HepG2 (cell line): Measurements from ENCODE around the gene DNALI1. TPM values are rescaled to one million over a fixed set of nuclear protein-coding genes. Genes with fewer than 3 reads are reported as not detected.
A peak's percentile ranks its signal among the peaks of the same experiment; 100 is the strongest.

ENCODE experiments used
- ARID5B ChIP-seq: IDR thresholded peaks from 2 replicates; pipeline ENCODE4 v1.4.0; 2020; ENCODE audit warnings: mild to moderate bottlenecking, missing genetic modification reagents
- ARNTL ChIP-seq: sonication (generic); formaldehyde crosslinking; IDR thresholded peaks from 2 replicates; pipeline ENCODE4 v1.4.0; 2020; ENCODE audit warnings: mild to moderate bottlenecking, missing genetic modification reagents
- CEBPB ChIP-seq: IDR thresholded peaks from 2 replicates; pipeline ENCODE4 v1.6.1; 2011; ENCODE audit warnings: low read depth, low read length, improper control_type of control experiment, borderline replicate concordance
- HMG20B ChIP-seq: conservative IDR thresholded peaks from 2 replicates; pipeline ENCODE4 v1.6.1; 2016; ENCODE audit warnings: missing genetic modification reagents, missing compliant biosample characterization
- PAF1 ChIP-seq: IDR thresholded peaks from 2 replicates; pipeline ENCODE4 v1.6.1; 2016; ENCODE audit warnings: missing genetic modification reagents, missing compliant biosample characterization
- PREB ChIP-seq: sonication (generic); formaldehyde crosslinking; IDR thresholded peaks from 2 replicates; pipeline ENCODE4 v1.4.0; 2020; ENCODE audit warnings: missing genetic modification reagents
- SMAD3 ChIP-seq: sonication (generic); formaldehyde crosslinking; IDR thresholded peaks from 2 replicates; pipeline ENCODE4 v1.4.0; 2020; ENCODE audit warnings: missing genetic modification reagents
- SNRNP70 ChIP-seq: fragments of 200-400 bp; formaldehyde crosslinking; IDR thresholded peaks from 2 replicates; pipeline ENCODE4 v1.6.1; 2017; ENCODE audit warnings: mild to moderate bottlenecking, low read depth, low read length, moderate library complexity
- SOX13 ChIP-seq, 3 experiments: fragments of 450-650 bp in 1 of 3; sonication (generic) in 1 of 3; formaldehyde crosslinking in 1 of 3; IDR thresholded peaks in 2 of 3; conservative IDR thresholded peaks in 1 of 3; 2 replicates each; pipeline versions ENCODE4 v1.5.0 to v1.6.1; 2016 to 2020; ENCODE audit warnings: antibody characterized with exemption in 1 of 3, mild to moderate bottlenecking in 1 of 3, missing compliant biosample characterization in 1 of 3, missing genetic modification reagents in 1 of 3, moderate library complexity in 1 of 3
- SRSF9 ChIP-seq: fragments of 200-400 bp; formaldehyde crosslinking; IDR thresholded peaks from 2 replicates; pipeline ENCODE4 v1.6.1; 2018; ENCODE audit warnings: borderline replicate concordance, mild to moderate bottlenecking, low read depth, low read length; ENCODE audit not compliant: insufficient read depth, poor library complexity, severe bottlenecking
- XBP1 ChIP-seq: sonication (generic); formaldehyde crosslinking; IDR thresholded peaks from 2 replicates; pipeline ENCODE4 v1.5.0; 2020; ENCODE audit warnings: missing genetic modification reagents
- ZBTB33 ChIP-seq: sonication (generic); formaldehyde crosslinking; IDR thresholded peaks from 2 replicates; pipeline ENCODE4 v1.4.0; 2020; ENCODE audit warnings: missing genetic modification reagents
- ZMAT3 ChIP-seq: sonication (generic); formaldehyde crosslinking; conservative IDR thresholded peaks from 2 replicates; pipeline ENCODE4 v1.7.0; 2021; ENCODE audit warnings: missing genetic modification reagents
- ZNF18 ChIP-seq: sonication (generic); formaldehyde crosslinking; IDR thresholded peaks from 2 replicates; pipeline ENCODE4 v1.8.0; 2022; ENCODE audit warnings: mild to moderate bottlenecking, missing genetic modification reagents; ENCODE audit not compliant: insufficient replicate concordance
- ZNF225 ChIP-seq: sonication (generic); formaldehyde crosslinking; IDR thresholded peaks from 2 replicates; pipeline ENCODE4 v1.4.0; 2020; ENCODE audit warnings: mild to moderate bottlenecking, missing genetic modification reagents
- ZNF451 ChIP-seq: sonication (generic); formaldehyde crosslinking; IDR thresholded peaks from 2 replicates; pipeline ENCODE4 v1.5.0; 2020; ENCODE audit warnings: mild to moderate bottlenecking, missing genetic modification reagents
- ZNF460 ChIP-seq: sonication (generic); formaldehyde crosslinking; IDR thresholded peaks from 2 replicates; pipeline ENCODE4 v1.5.1; 2020; ENCODE audit warnings: missing genetic modification reagents, mild to moderate bottlenecking, borderline replicate concordance
- ZNF496 ChIP-seq: sonication (generic); formaldehyde crosslinking; IDR thresholded peaks from 2 replicates; pipeline ENCODE4 v1.8.1; 2023; ENCODE audit warnings: mild to moderate bottlenecking, moderate library complexity, missing genetic modification reagents; ENCODE audit not compliant: insufficient replicate concordance
- ZNF562 ChIP-seq: sonication (generic); formaldehyde crosslinking; IDR thresholded peaks from 2 replicates; pipeline ENCODE4 v1.8.0; 2022; ENCODE audit warnings: missing genetic modification reagents, borderline replicate concordance
- ZNF792 ChIP-seq: IDR thresholded peaks from 2 replicates; pipeline ENCODE4 v1.6.1; 2016
- polyA plus RNA-seq, 8 experiments: library from polyadenylated mRNA; depleted of rRNA in 3 of 8; stranded (reverse) in 7 of 8; unstranded in 1 of 8; fragments of >200 nt; fragmentation: Illumina TruSeq in 4 of 8; extraction: Trizol in 4 of 8; gene quantifications; 2 replicates each; pipeline versions ENCODE4 v1.2.1 to v1.2.3, GENCODE V29; 2011 to 2016; ENCODE audit warnings: low read depth in 4 of 8, missing spikeins in 1 of 8, mixed read lengths in 1 of 8; ENCODE audit not compliant: insufficient read depth in 1 of 8
- total RNA-seq, 5 experiments: library from RNA; depleted of rRNA; stranded (reverse); fragments of >200 nt; fragmentation: Illumina TruSeq; extraction: Trizol; gene quantifications; 2 replicates each; pipeline ENCODE4 v1.2.3, GENCODE V29; 2016; ENCODE audit warnings: low read depth in 1 of 5

Gene DNALI1
- total and polyA plus RNA-seq, 2 of the 13 experiments (the other 11 are each of a cell fraction or from before 2014, with no cell fraction given): 0.42 to 0.70 TPM

GRCh38 chr1:37553927-37554808, 2.6 kb upstream of the DNALI1 start, which contains the start of gene SNIP1 (continued):
- no peak for TF ChIP-seq XBP1 (CRISPR knock-in tag)
- TF ChIP-seq ZNF225: no peak; the same call in 1 of the 2 replicates
- TF ChIP-seq ZMAT3: no peak
- TF ChIP-seq ZNF460 (CRISPR knock-in tag): peak; percentile 95
- 0 out of 2 replicates have a peak, but pooled peaks have one; percentile 33 for TF ChIP-seq SMAD3
- TF ChIP-seq ARNTL: peak; percentile 85
- no peak for TF ChIP-seq SNRNP70
- TF ChIP-seq HMG20B (CRISPR knock-in tag): no peak
- no peak for TF ChIP-seq ZNF792 (CRISPR knock-in tag)
- TF ChIP-seq ZNF451: no peak
- TF ChIP-seq PREB (CRISPR knock-in tag): no peak
- no peak for TF ChIP-seq ZNF562
- no peak for TF ChIP-seq CEBPB
- TF ChIP-seq SOX13 (IDR thresholded peaks at IDR 0.05): no peak
- peak in 1 of 2 experiments; percentile 21; a peak in 1 of 4 replicates for TF ChIP-seq SOX13 (CRISPR knock-in tag; conservative IDR thresholded peaks at IDR 0.05 in 1 of 2, IDR thresholded peaks at IDR 0.05 in 1 of 2)
- TF ChIP-seq ZNF18 (CRISPR knock-in tag): no peak
- no peak for TF ChIP-seq ZNF496
- no peak for TF ChIP-seq SRSF9
- no peak for TF ChIP-seq ZBTB33
- peak; percentile 45 for TF ChIP-seq ARID5B
- no peak for TF ChIP-seq PAF1 (CRISPR knock-in tag)
